HepG2 (cell line): Measurements from ENCODE around the gene PSORS1C2. TPM values are rescaled to one million over a fixed set of nuclear protein-coding genes. Genes with fewer than 3 reads are reported as not detected.

Source experiments
- AGO1 ChIP-seq: fragments of 200-400 bp; formaldehyde crosslinking; IDR thresholded peaks from 2 replicates; pipeline ENCODE4 v1.6.1; 2017; ENCODE audit warnings: mild to moderate bottlenecking, low read depth, low read length, moderate library complexity; ENCODE audit not compliant: poor library complexity, severe bottlenecking
- CEBPB ChIP-seq: IDR thresholded peaks from 2 replicates; pipeline ENCODE4 v1.6.1; 2011; ENCODE audit warnings: low read depth, low read length, improper control_type of control experiment, borderline replicate concordance
- MED13 ChIP-seq: sonication (generic); formaldehyde crosslinking; IDR thresholded peaks from 2 replicates; pipeline ENCODE4 v1.5.0; 2020; ENCODE audit warnings: missing genetic modification reagents
- NCOR1 ChIP-seq: fragments of 200-600 bp; sonication (generic); IDR thresholded peaks from 2 replicates; pipeline ENCODE4 v1.7.0; 2017; ENCODE audit warnings: antibody characterized with exemption, low read length, borderline replicate concordance
- SMAD1 ChIP-seq: sonication (generic); formaldehyde crosslinking; IDR thresholded peaks from 2 replicates; pipeline ENCODE4 v1.4.0; 2020; ENCODE audit warnings: missing genetic modification reagents, low read depth, mild to moderate bottlenecking, borderline replicate concordance
- ZNF709 ChIP-seq: sonication (generic); formaldehyde crosslinking; IDR thresholded peaks from 2 replicates; pipeline ENCODE4 v1.5.0; 2020; ENCODE audit warnings: mild to moderate bottlenecking, missing genetic modification reagents
- ZSCAN12 ChIP-seq: sonication (generic); formaldehyde crosslinking; IDR thresholded peaks from 2 replicates; pipeline ENCODE4 v1.9.0; 2021; ENCODE audit warnings: mild to moderate bottlenecking, missing genetic modification reagents
- polyA plus RNA-seq, 8 experiments: library from polyadenylated mRNA; depleted of rRNA in 3 of 8; stranded (reverse) in 7 of 8; unstranded in 1 of 8; fragments of >200 nt; fragmentation: Illumina TruSeq in 4 of 8; extraction: Trizol in 4 of 8; gene quantifications; 2 replicates each; pipeline versions ENCODE4 v1.2.1 to v1.2.3, GENCODE V29; 2011 to 2016; ENCODE audit warnings: low read depth in 4 of 8, missing spikeins in 1 of 8, mixed read lengths in 1 of 8; ENCODE audit not compliant: insufficient read depth in 1 of 8
- total RNA-seq, 5 experiments: library from RNA; depleted of rRNA; stranded (reverse); fragments of >200 nt; fragmentation: Illumina TruSeq; extraction: Trizol; gene quantifications; 2 replicates each; pipeline ENCODE4 v1.2.3, GENCODE V29; 2016; ENCODE audit warnings: low read depth in 1 of 5
- TF ChIP-seq, protein P1 (sequence below): sonication (generic); formaldehyde crosslinking; IDR thresholded peaks from 2 replicates; pipeline ENCODE4 v1.5.0; 2020; ENCODE audit warnings: mild to moderate bottlenecking, missing genetic modification reagents, borderline replicate concordance
- TF ChIP-seq, protein P2 (sequence below): sonication (generic); formaldehyde crosslinking; conservative IDR thresholded peaks from 2 replicates; pipeline ENCODE4 v1.8.0; 2022; ENCODE audit warnings: missing genetic modification reagents
- TF ChIP-seq, protein P3 (sequence below): sonication (generic); formaldehyde crosslinking; IDR thresholded peaks from 2 replicates; pipeline ENCODE4 v1.4.0; 2020; ENCODE audit warnings: missing genetic modification reagents
- TF ChIP-seq, protein P4 (sequence below): sonication (generic); formaldehyde crosslinking; IDR thresholded peaks from 2 replicates; pipeline ENCODE4 v1.5.1; 2020; ENCODE audit warnings: missing genetic modification reagents, mild to moderate bottlenecking, borderline replicate concordance
- TF ChIP-seq, protein P5 (sequence below): sonication (generic); formaldehyde crosslinking; IDR thresholded peaks from 2 replicates; pipeline ENCODE4 v1.4.0; 2020; ENCODE audit warnings: low read depth, mild to moderate bottlenecking, missing genetic modification reagents

PSORS1C2 gene
- total and polyA plus RNA-seq, 2 of the 13 experiments (the other 11 are each of a cell fraction or from before 2014, with no cell fraction given), result not detected

DNA sequence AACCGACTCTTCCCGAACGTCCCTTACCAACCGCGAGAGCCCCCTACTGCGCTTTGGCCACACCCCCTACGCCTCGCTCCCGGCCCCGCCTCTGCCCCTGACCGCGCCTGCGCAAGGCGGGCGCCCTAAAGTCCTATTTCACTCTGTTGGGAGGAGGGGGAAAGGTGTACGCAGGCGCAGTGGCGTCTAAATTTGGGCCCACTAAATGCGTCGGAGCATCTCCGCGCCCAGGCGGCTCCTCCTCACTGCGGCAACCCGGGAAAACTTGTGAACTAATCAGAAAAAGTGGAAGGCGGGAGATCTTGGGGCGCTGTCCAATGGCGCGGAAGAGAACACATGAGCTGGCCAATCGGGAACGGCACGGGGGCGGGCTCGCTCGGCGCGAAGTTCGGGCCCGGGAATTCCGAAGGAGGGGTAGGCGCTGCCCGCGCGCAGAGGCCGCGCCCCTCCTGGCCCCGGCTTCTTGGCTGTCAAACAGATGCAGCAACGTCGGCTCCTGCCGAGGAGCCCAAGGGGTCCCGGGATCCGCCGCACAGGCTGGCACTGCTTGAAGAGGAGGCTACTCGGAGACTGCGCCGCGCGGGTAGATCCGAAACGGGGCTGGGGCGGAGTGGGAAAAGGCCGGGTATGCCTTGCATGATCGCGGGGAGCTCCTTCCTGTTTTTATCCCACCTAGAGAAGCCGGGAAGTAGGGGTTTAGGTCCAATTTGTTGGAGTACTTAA, 19.4 kb upstream of the PSORS1C2 start, which contains the start of gene TCF19 (continued):
- TF ChIP-seq, protein P1, sequence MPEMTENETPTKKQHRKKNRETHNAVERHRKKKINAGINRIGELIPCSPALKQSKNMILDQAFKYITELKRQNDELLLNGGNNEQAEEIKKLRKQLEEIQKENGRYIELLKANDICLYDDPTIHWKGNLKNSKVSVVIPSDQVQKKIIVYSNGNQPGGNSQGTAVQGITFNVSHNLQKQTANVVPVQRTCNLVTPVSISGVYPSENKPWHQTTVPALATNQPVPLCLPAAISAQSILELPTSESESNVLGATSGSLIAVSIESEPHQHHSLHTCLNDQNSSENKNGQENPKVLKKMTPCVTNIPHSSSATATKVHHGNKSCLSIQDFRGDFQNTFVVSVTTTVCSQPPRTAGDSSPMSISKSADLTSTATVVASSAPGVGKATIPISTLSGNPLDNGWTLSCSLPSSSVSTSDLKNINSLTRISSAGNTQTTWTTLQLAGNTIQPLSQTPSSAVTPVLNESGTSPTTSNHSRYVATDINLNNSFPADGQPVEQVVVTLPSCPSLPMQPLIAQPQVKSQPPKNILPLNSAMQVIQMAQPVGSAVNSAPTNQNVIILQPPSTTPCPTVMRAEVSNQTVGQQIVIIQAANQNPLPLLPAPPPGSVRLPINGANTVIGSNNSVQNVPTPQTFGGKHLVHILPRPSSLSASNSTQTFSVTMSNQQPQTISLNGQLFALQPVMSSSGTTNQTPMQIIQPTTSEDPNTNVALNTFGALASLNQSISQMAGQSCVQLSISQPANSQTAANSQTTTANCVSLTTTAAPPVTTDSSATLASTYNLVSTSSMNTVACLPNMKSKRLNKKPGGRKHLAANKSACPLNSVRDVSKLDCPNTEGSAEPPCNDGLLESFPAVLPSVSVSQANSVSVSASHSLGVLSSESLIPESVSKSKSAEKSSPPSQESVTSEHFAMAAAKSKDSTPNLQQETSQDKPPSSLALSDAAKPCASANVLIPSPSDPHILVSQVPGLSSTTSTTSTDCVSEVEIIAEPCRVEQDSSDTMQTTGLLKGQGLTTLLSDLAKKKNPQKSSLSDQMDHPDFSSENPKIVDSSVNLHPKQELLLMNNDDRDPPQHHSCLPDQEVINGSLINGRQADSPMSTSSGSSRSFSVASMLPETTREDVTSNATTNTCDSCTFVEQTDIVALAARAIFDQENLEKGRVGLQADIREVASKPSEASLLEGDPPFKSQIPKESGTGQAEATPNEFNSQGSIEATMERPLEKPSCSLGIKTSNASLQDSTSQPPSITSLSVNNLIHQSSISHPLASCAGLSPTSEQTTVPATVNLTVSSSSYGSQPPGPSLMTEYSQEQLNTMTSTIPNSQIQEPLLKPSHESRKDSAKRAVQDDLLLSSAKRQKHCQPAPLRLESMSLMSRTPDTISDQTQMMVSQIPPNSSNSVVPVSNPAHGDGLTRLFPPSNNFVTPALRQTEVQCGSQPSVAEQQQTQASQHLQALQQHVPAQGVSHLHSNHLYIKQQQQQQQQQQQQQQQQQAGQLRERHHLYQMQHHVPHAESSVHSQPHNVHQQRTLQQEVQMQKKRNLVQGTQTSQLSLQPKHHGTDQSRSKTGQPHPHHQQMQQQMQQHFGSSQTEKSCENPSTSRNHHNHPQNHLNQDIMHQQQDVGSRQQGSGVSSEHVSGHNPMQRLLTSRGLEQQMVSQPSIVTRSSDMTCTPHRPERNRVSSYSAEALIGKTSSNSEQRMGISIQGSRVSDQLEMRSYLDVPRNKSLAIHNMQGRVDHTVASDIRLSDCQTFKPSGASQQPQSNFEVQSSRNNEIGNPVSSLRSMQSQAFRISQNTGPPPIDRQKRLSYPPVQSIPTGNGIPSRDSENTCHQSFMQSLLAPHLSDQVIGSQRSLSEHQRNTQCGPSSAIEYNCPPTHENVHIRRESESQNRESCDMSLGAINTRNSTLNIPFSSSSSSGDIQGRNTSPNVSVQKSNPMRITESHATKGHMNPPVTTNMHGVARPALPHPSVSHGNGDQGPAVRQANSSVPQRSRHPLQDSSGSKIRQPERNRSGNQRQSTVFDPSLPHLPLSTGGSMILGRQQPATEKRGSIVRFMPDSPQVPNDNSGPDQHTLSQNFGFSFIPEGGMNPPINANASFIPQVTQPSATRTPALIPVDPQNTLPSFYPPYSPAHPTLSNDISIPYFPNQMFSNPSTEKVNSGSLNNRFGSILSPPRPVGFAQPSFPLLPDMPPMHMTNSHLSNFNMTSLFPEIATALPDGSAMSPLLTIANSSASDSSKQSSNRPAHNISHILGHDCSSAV (CRISPR knock-in tag), result no peak
- no peak for TF ChIP-seq ZSCAN12 (CRISPR knock-in tag)
- TF ChIP-seq AGO1, result peak; percentile 68
- TF ChIP-seq ZNF709 (CRISPR knock-in tag), result no peak
- TF ChIP-seq CEBPB, result no peak
- TF ChIP-seq NCOR1, result peak; percentile 76; the same call in 1 of the 2 replicates
- TF ChIP-seq MED13 (CRISPR knock-in tag), result no peak
- TF ChIP-seq, protein P2, sequence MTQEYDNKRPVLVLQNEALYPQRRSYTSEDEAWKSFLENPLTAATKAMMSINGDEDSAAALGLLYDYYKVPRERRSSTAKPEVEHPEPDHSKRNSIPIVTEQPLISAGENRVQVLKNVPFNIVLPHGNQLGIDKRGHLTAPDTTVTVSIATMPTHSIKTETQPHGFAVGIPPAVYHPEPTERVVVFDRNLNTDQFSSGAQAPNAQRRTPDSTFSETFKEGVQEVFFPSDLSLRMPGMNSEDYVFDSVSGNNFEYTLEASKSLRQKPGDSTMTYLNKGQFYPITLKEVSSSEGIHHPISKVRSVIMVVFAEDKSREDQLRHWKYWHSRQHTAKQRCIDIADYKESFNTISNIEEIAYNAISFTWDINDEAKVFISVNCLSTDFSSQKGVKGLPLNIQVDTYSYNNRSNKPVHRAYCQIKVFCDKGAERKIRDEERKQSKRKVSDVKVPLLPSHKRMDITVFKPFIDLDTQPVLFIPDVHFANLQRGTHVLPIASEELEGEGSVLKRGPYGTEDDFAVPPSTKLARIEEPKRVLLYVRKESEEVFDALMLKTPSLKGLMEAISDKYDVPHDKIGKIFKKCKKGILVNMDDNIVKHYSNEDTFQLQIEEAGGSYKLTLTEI, result peak; percentile 20; the same call in 1 of the 2 replicates
- TF ChIP-seq, protein P3, sequence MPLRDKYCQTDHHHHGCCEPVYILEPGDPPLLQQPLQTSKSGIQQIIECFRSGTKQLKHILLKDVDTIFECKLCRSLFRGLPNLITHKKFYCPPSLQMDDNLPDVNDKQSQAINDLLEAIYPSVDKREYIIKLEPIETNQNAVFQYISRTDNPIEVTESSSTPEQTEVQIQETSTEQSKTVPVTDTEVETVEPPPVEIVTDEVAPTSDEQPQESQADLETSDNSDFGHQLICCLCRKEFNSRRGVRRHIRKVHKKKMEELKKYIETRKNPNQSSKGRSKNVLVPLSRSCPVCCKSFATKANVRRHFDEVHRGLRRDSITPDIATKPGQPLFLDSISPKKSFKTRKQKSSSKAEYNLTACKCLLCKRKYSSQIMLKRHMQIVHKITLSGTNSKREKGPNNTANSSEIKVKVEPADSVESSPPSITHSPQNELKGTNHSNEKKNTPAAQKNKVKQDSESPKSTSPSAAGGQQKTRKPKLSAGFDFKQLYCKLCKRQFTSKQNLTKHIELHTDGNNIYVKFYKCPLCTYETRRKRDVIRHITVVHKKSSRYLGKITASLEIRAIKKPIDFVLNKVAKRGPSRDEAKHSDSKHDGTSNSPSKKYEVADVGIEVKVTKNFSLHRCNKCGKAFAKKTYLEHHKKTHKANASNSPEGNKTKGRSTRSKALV, result no peak
- TF ChIP-seq SMAD1 (CRISPR knock-in tag), result no peak
- TF ChIP-seq, protein P4, sequence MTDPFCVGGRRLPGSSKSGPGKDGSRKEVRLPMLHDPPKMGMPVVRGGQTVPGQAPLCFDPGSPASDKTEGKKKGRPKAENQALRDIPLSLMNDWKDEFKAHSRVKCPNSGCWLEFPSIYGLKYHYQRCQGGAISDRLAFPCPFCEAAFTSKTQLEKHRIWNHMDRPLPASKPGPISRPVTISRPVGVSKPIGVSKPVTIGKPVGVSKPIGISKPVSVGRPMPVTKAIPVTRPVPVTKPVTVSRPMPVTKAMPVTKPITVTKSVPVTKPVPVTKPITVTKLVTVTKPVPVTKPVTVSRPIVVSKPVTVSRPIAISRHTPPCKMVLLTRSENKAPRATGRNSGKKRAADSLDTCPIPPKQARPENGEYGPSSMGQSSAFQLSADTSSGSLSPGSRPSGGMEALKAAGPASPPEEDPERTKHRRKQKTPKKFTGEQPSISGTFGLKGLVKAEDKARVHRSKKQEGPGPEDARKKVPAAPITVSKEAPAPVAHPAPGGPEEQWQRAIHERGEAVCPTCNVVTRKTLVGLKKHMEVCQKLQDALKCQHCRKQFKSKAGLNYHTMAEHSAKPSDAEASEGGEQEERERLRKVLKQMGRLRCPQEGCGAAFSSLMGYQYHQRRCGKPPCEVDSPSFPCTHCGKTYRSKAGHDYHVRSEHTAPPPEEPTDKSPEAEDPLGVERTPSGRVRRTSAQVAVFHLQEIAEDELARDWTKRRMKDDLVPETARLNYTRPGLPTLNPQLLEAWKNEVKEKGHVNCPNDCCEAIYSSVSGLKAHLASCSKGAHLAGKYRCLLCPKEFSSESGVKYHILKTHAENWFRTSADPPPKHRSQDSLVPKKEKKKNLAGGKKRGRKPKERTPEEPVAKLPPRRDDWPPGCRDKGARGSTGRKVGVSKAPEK, result no peak
- TF ChIP-seq, protein P5, sequence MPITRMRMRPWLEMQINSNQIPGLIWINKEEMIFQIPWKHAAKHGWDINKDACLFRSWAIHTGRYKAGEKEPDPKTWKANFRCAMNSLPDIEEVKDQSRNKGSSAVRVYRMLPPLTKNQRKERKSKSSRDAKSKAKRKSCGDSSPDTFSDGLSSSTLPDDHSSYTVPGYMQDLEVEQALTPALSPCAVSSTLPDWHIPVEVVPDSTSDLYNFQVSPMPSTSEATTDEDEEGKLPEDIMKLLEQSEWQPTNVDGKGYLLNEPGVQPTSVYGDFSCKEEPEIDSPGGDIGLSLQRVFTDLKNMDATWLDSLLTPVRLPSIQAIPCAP, result no peak
